IPS-18c (cell line): ENCODE data around the gene SHISA6.
A peak's percentile ranks its signal among the peaks of the same experiment; 100 is the strongest.

Experiments used
- H3K4me3 ChIP-seq: 2 replicates; pipeline ENCODE4 v1.7.0; 2013; ENCODE audit warnings: low read depth, mild to moderate bottlenecking, low read length, moderate library complexity; ENCODE audit not compliant: insufficient read depth
- H3K9me3 ChIP-seq: one replicate; pipeline ENCODE4 v1.6.1; 2013; ENCODE audit warnings: mild to moderate bottlenecking, low read length, moderate library complexity; ENCODE audit not compliant: control insufficient read depth, insufficient read depth

SHISA6 gene

DNA sequence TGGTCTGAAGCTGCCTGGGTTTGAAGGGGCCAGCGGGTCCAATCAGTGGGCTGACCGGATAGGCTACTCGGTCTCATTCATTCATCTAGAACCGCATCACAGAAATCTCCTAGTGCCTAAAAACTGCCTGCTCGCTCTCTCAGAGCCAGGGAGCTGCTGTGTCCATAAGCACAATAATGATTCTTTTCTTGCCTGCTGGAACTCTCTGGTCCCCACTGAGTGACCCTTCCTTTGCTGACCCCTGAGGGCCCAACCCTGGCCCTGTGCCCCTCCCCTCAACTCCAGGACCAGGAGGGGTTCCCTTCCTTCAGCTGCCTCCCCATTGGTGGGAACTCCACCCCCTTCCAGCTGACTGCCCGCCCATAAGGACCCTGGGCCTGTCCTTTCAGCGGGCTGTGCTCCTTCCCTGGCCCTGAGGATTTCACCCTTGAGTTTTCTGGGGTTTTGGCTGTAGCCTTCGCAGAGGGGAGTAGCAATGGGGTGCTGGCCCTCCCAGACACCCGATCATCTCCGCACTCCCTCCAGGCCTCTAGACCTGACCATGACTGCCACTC lies 317.7 kb downstream of the SHISA6 start:
- no peaks in the 10 kb centered on the region for H3K9me3 ChIP-seq

DNA sequence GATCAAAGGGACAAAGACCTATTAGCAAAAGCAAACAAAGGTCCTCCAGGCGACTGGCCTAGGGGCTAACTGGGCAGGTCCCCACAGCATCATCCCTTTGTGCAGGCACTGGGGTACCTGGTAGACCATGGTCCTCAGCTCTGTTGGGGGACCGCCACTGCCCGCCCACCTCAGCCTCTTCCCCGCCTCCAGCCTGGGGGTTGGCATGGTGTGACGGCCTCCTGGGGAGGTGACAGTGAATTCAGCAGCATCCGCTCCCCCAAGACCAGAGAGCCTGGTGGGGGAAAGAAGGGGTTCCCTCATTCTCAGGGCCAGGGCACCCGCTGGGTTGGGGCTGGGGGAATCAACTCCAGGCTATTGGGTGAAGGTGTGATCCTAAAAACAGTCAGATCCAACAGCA lies 318.6 kb downstream of the SHISA6 start:
- Histone ChIP-seq H3K4me3 (no peak overlapping the region), H3K9me3 (no peaks in the 10 kb centered on the region)

More for the DNA sequence above, 317.7 kb downstream of the SHISA6 start:
- no peak overlapping the region for H3K4me3 ChIP-seq

DNA sequence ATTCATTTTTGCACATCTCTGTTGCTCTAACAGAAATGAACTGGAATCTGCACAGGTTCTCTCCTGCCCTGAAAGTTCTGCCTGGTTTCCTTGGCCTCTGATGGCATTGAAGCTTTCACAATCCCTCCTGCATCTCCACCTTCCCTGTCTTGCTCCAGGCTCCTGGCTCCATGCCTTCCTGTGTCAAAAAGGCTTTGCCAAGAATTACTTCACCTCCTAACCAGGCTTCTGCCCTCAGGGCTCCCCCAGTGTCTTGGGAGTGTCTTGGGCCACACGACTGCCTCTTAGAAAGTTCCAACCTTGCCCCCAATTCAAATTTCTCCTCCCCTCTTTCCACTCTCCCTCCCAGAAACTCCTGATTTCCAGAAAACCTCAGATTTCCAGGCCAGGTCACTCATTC lies 320.3 kb downstream of the SHISA6 start:
- H3K9me3 ChIP-seq: no peaks in the 10 kb centered on the region
- H3K4me3 ChIP-seq: no peak overlapping the region

- H3K4me3 ChIP-seq: no peak overlapping the region
- H3K9me3 ChIP-seq: no peaks in the 10 kb centered on the region
Observed at GRCh38 chr17:11561702-11562101, 320.7 kb downstream of the SHISA6 start.

GRCh38 chr17:11564589-11565380 lies 323.8 kb downstream of the SHISA6 start:
- Histone ChIP-seq H3K4me3 (no peak overlapping the region), H3K9me3 (no peaks in the 10 kb centered on the region)

DNA sequence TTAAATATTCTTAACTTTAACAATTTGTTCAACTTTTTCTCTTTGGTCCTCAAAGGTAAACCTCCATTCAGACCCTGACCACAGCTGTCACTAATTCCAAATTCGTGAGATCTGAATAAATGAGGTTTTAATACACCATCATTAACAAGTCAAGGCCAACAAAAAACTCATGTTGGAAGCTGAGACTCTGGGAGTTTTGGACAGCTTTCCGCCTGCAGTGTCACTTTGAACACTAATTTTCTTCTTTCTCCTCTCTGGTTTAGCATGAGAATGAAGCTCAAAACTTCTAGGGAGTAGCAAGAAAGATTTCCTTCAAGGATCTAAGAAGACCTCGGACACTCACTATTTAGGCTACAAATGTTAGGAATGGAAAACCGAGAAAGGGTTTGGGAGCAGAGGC lies 324.6 kb downstream of the SHISA6 start:
- no peak overlapping the region for H3K4me3 ChIP-seq
- H3K9me3 ChIP-seq: no peaks in the 10 kb centered on the region

- Histone ChIP-seq H3K4me3 (no peak overlapping the region), H3K9me3 (no peaks in the 10 kb centered on the region)
Observed at GRCh38 chr17:11578998-11579397, 338.0 kb downstream of the SHISA6 start.

GRCh38 chr17:11580677-11581076 lies 339.7 kb downstream of the SHISA6 start:
- H3K4me3 ChIP-seq: no peak overlapping the region
- H3K9me3 ChIP-seq: no peaks in the 10 kb centered on the region

DNA sequence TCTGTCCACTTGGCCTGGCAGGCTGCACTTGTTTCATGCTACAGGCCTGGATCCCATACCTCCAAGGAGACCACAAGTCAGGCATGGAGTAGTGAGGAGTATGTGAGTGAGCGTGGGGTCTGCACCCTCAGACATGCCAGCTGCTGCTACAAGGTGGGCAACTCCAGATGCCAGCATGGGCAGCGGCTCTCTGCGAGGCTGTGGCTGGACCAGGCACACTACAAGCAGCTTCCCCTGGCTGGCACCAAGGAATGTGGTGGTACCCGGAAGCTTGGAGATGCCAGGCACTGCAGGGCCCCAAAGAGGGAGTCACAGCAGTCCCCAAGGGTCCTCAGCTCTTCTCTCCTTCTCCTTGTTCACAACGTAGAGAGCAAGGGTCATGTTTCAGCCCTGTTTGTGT lies 341.2 kb downstream of the SHISA6 start:
- Histone ChIP-seq H3K9me3 (no peaks in the 10 kb centered on the region), H3K4me3 (no peak overlapping the region)

DNA sequence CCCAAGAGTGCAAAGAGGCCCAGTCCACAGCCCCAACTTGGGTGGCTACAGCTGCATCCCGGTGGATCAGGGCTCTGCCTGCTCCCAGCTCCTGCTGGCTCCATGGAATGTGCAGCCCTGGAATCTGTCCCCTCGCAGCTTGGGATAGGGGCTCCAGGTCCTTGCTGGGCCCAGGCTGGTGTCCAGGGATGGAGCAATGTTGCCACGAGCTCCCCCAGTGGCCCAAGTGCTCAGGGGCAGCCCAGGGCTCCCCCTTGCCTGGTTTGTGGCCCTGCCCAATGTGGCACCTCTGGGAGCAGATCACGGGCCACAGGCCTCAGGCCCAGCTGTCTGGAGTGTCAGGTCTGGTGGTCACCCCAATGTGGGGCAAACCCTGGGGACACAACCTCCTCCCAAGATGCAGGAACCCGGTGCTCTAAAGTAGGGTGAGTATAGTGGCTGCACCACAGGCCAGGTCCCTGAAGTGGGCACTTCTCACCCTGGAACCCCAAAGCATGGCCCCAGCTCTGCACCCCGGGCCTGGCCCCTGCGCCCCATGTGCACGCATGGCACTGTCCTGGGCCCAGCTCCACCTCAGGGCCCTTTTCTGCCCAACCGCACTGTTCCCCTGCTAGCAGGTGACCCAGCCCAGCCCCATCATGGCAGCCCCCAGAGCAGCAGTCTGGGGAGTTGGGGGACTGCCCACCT lies 342.4 kb downstream of the SHISA6 start:
- Histone ChIP-seq H3K4me3 (no peak overlapping the region), H3K9me3 (no peaks in the 10 kb centered on the region)

- no peak overlapping the region for H3K4me3 ChIP-seq
- no peaks in the 10 kb centered on the region for H3K9me3 ChIP-seq
Observed at GRCh38 chr17:11589716-11590115, 348.7 kb downstream of the SHISA6 start.

DNA sequence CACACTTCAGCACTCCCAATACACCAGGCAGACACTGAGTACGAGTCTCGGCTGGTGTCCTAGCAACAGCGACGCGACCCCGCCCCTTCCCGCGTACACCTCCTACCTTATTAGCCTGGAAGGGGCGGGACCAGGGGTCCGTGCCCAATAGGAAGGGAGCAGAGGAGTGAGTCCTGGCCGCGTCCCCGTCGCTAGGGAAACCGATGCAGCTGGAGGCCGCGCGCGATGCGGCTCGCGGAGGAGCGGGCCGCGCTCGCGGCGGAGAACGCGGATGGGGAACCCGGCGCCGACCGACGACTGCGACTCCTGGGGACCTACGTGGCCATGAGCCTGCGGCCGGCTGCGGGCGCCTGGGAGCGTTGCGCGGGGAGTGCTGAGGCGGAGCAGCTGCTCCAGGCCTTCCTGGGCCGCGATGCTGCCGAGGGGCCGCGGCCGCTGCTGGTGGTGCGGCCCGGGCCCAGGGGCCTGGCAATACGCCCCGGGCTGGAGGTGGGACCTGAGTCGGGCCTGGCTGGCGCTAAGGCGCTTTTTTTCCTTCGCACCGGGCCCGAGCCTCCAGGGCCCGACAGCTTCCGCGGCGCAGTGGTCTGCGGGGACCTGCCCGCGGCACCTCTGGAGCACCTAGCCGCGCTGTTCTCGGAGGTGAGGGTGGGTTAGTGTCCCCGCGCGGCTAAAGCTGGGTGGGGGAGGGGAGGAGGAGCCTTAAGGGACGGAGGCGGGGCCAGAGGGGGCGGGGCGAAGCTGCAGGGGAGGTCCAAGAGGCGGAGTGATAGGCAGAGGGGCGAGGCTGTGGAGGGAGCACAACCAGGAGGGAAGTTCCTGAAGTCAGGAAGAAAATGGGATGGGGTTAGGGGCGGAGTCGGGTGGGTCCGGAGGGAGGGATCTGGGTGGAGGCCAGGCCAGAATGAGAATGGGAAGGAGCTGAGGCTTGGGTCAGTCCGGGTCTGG lies 357.5 kb downstream of the SHISA6 start, which contains the start of gene DNAH9:
Gene DNAH9, plus strand, starts transcription at position 197 of the 948 bp plus-strand sequence. Its CDS starts 29 bp downstream, at position 226.
- peak within 1 kb of the TSS; percentile 81 for H3K4me3 ChIP-seq
- H3K9me3 ChIP-seq: peaks cover 3% of the 10 kb centered on the region

DNA sequence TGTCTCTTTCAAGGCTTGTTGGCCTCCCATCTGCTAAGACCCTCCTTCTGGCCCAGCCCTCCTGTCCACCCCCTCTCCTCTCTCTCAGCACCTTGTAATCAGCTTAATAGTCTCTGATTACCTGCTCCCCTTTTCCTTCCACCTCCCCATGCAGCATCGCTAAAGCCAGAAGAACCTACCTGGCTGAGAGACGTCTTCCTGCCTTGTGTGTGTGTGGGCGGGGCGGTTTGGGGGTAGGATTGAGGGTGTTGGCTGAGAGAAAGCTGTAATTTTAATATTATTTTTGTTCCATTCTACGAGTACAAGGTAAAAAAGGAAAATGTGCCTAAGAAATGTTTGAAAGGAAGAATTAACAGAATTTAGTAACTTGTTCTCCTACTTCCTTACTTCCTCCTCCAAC lies 360.6 kb downstream of the SHISA6 start:
- Histone ChIP-seq H3K4me3 (no peak overlapping the region), H3K9me3 (peaks cover 3% of the 10 kb centered on the region)

GRCh38 chr17:11608396-11608795 lies 367.4 kb downstream of the SHISA6 start:
- Histone ChIP-seq H3K9me3 (no peaks in the 10 kb centered on the region), H3K4me3 (no peak overlapping the region)

GRCh38 chr17:11610999-11611566 lies 370.1 kb downstream of the SHISA6 start:
- H3K9me3 ChIP-seq: no peaks in the 10 kb centered on the region
- H3K4me3 ChIP-seq: no peak overlapping the region

DNA sequence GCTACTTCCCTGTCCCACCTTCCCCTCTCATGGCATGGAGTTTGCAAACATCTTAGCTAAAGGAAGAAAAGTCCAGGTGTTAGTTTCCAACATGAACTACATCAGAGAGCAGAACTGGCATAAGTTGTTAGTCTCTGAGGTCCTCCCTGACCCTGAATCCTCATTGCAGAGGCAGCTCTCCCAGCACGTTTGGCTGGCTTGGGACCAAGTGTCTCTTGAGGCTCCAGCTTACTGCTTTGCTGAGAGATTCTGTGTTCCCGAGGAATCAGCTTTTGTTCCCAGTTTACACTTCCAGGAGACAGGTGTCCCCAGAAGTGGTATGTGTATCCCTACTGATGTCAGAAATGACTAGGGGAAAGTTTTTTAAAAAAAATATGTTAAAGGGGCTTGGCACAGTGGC lies 371.9 kb downstream of the SHISA6 start:
- no peak overlapping the region for H3K4me3 ChIP-seq
- no peaks in the 10 kb centered on the region for H3K9me3 ChIP-seq
